HG03558 (cell line): ENCODE data around the gene FAM83G.
"Not testable (repeated sequence)": the region's sequence is repeated elsewhere in the genome, so short reads cannot be mapped to it uniquely, and the experiment has no call there.

ENCODE experiments used
- ATAC-seq: cut with Tn5 transposase; IDR thresholded peaks from one replicate; pipeline ENCODE4 v1.9.1; 2021; ENCODE audit warnings: moderate number of reproducible peaks; ENCODE audit not compliant: unreplicated experiment; ENCODE audit errors: extremely low read depth

The FAM83G gene

DNA sequence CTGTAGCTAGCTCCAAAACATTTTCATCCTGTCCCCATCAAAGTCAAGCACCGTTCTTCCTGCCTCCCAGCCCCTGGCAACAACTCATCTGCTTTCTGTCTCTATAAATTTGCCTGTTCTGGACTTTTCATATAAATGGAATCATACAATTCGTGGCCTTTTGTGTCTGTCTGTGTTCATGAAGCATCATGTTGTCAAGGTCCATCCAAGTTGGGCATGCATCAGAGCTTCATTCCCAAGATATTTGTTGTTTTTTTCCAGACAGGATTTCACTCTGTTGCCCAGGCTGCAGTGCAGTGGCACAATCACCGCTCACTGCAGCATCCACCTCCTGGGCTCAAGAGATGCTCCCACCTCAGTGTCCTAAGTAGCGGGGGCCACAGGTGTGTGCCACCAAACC, 46.7 kb downstream of the FAM83G start:
- ATAC-seq, result no peak

DNA sequence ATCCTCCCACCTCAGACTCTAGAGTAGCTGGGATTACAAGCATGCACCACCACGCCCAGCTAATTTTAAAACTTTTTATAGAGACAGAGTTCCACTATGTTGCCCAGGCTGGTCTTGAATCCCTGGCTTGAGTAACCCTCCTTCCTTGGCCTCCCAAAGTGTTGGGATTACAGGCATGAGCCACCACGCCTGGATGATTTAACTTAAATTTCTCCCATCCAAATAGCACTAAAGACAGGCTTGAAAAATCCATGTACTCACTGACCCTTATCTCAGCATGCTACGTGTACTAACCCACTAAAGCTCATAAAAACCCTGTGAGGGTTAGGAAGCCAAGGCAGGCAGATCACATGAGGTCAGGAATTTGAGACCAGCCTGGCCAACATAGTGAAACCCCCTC, 48.0 kb downstream of the FAM83G start:
- no peak for ATAC-seq

- ATAC-seq, result not testable (repeated sequence)
Observed at GRCh38 chr17:18956021-18956420, 48.5 kb downstream of the FAM83G start.

GRCh38 chr17:18955009-18955408, 49.6 kb downstream of the FAM83G start:
- no peak for ATAC-seq

- ATAC-seq, result no peak
Observed at GRCh38 chr17:18954321-18954720, 50.2 kb downstream of the FAM83G start.

DNA sequence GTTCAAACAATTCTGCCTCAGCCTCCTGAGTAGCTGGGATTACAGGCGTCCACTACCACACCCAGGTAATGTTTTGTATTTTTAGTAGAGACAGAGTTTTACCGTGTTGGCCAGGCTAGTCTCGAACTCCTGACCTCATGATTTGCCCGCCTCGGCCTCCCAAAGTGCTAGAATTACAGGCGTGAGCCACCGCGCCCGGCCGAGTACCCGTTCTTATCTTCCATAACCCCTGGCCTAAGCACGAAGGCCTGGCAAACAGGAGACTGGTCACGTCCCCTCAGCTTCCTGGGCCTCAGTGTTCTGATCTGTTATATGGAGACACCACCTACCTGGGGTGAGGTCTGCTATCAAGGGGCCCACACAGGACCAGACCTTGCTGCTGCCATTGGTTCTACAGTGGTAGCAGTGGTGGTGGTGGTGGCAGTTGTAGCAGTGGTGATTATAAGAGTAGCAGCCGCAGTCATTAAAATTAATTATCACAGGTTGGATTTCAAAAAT, 51.3 kb downstream of the FAM83G start:
- no peak for ATAC-seq

DNA sequence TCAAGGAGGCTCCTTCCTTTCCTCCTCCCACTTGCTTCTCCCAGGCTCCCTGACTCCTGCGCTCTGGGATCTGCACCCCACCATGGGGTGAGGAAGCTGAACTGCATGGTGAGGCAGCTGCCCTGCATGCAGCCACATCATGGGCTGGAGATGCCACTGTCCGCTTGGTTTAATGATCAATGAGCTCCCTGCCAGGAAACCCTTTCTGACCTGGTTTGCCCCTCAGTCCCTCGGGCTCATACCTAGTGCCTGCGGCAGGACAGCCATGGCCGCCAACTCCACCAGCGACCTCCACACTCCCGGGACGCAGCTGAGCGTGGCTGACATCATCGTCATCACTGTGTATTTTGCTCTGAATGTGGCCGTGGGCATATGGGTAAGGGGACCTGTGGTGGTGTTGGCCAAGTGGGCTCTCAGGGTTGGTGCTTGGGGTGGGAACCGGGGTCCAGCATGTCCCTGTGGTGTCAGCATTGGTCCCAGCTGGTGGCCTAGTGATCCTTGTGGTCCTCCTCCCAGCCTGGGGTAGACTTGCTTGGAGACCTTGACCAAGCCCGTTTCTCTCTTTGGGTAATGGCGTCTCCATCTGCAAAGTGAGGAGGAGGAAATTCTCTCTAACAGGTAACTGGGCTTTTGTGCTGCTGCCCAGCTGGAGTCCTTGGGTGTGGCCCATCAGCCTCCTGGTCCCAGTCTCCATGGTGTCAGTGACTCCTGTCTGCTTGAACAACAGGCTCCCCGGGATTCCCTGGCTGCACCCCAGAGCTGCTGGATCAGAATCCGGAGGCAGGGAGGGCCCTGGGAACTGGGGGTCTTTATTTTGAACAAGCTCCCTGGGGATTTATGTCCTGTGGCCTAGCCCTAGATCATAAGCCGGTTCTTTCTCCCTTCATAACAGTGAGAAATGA, 52.4 kb downstream of the FAM83G start, which contains the start of gene SLC5A10:
SLC5A10 (plus strand) TSS at position 225 of the 902 bp plus-strand sequence; CDS start at position 266, 41 bp downstream.
- no peak for ATAC-seq

- ATAC-seq, result no peak
Observed at GRCh38 chr17:18950944-18951905, 53.3 kb downstream of the FAM83G start.

DNA sequence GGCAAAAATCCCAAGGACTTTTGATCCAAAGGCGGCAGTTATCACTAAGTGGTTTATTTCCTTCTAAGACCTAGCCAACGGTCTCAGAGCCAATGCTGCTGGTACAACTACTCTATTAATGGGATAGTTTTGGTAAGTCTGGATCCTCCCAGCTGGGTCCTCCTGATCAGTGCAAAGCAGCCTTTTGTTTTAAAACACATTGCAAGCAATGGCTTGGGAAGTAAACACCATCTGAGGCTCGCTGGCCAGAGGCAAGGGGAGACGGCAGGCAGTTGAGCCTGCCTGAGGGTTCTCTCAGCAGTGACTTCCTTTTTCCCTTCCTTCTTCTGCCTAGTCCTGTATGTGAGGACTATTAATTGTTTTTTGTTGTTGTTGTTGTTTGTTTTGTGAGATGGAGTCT, 54.2 kb downstream of the FAM83G start:
- ATAC-seq, result no peak

GRCh38 chr17:18949566-18949965, 55.0 kb downstream of the FAM83G start:
- ATAC-seq, result no peak

DNA sequence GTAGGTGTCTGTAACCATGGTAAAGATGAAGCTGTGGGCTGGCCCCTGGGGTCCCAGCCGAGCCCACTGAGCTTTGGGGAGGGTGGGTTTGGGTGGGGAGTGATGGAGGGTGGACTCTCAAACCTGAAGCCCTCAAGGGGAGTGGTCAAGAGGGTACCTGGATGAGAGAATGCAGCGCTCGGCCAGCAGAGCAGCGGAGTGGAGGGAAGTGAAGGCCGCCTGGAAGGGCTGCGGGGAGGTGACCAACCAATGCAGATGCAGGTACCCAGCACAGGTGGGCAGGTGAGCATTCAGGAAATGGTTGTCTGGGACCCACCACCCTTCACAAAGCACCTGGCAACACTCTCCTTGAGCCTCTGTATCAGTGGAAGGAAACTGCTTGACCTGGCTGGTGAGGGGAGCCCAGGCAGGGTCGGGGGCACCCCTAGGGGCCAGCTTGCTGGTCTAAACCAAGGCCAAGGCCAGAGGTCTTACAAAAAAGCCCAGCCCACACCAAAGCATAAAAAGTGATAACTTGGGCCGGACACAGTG, 56.0 kb downstream of the FAM83G start:
- no peak for ATAC-seq

- ATAC-seq, result no peak
Observed at GRCh38 chr17:18947866-18948265, 56.7 kb downstream of the FAM83G start.

DNA sequence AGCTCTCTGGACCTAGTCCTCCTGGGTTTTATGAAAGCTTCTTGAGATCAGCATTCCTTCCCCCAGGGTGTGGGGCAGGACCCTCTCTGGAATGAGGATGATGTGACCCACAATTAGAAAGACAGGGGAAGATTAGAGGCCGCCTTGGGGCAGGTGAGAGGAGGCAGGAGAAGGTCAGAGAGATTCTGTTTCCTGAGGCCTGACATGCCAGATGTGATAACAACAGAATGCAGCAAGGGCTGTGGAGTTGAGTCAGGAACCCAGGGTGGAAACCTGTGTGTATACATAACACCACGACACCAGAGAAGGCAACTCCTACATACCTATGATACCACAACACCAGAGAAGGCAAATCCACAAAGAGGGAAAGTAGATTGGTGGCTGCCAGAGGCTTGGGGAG, 58.0 kb downstream of the FAM83G start:
- ATAC-seq, result no peak

- no peak for ATAC-seq
Observed at GRCh38 chr17:18944646-18945045, 59.9 kb downstream of the FAM83G start.

GRCh38 chr17:18938692-18939023, 65.9 kb downstream of the FAM83G start:
- no peak for ATAC-seq

GRCh38 chr17:18937981-18938691, 66.4 kb downstream of the FAM83G start:
- ATAC-seq, result no peak

- ATAC-seq, result no peak
Observed at GRCh38 chr17:18933102-18934058, 71.2 kb downstream of the FAM83G start.

DNA sequence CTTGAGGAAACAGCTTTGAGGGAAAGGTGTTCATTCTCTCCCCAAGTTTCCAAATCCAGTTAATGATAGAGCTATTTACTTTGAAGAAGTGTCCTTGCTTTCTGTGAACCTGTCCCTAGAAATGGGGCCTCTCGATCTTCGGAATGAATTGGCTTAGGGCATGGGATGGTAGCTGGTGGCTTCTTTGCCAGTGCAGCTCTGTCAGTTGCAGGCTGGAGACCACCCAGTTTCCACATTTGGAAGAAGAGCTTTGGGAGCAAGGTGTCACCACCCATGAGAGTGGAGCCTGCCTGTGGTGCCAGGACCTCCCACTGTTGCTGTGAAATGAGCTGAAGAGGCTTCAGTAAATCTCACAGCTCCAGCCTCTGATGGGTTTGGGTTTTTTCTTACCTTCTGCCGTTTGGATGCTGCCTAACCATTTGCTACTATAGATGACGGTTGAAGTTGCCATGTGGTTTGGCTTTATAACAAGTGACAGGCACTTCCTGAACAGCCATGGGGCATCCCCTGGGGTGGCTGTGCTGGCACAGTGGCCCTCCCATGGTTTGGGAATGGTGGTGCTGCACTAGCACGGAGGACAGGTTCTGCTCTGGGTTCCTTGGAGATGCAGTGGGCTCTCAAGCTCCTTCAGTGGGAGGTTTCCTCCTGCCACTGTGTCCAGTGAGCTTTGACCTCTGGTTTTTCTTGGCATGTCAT, 72.1 kb downstream of the FAM83G start:
- no peak for ATAC-seq
